IMR-90 (cell line): ENCODE data around the gene NCOA7.

Source experiments
- BHLHE40 ChIP-seq: fragments of 150-350 bp; IDR thresholded peaks from 2 replicates; pipeline ENCODE4 v1.6.1; 2016; ENCODE audit warnings: mild to moderate bottlenecking, low read depth, low read length
- CEBPB ChIP-seq: IDR thresholded peaks from 2 replicates; pipeline ENCODE4 v1.6.1; 2012; ENCODE audit warnings: low read depth, low read length, improper control_type of control experiment
- FOS ChIP-seq: fragments of 150-350 bp; IDR thresholded peaks from 2 replicates; pipeline ENCODE4 v1.6.1; 2016; ENCODE audit warnings: low read depth, low read length
- MAZ ChIP-seq: IDR thresholded peaks from 2 replicates; pipeline ENCODE4 v1.6.1; 2012; ENCODE audit warnings: low read depth, mild to moderate bottlenecking, low read length, improper control_type of control experiment, moderate library complexity, borderline replicate concordance
- MXI1 ChIP-seq: IDR thresholded peaks from 2 replicates; pipeline ENCODE4 v1.6.1; 2012; ENCODE audit warnings: low read depth, mild to moderate bottlenecking, low read length, moderate library complexity, borderline replicate concordance
- POLR2A ChIP-seq: IDR thresholded peaks from 2 replicates; pipeline ENCODE4 v1.6.1; 2012; ENCODE audit warnings: mild to moderate bottlenecking, low read depth, low read length
- RAD21 ChIP-seq: IDR thresholded peaks from 2 replicates; pipeline ENCODE4 v1.6.1; 2012; ENCODE audit warnings: low read length, improper control_type of control experiment
- RCOR1 ChIP-seq: IDR thresholded peaks from 2 replicates; pipeline ENCODE4 v1.6.1; 2012; ENCODE audit warnings: mild to moderate bottlenecking, low read length, improper control_type of control experiment; ENCODE audit not compliant: insufficient replicate concordance
- RFX5 ChIP-seq: IDR thresholded peaks from 2 replicates; pipeline ENCODE4 v1.8.0; 2012; ENCODE audit warnings: low read depth, mild to moderate bottlenecking, low read length, moderate library complexity
- SMC3 ChIP-seq: fragments of 150-350 bp; IDR thresholded peaks from 2 replicates; pipeline ENCODE4 v1.6.1; 2016; ENCODE audit warnings: low read depth, mild to moderate bottlenecking, antibody characterized with exemption, low read length, moderate library complexity
- TF ChIP-seq, protein P1 (sequence below): conservative IDR thresholded peaks from 2 replicates; pipeline ENCODE4 v1.5.1; 2012; ENCODE audit warnings: mild to moderate bottlenecking, low read depth, low read length, improper control_type of control experiment
- TF ChIP-seq, protein P2 (sequence below): fragments of 150-350 bp; IDR thresholded peaks from 2 replicates; pipeline ENCODE4 v1.6.1; 2016; ENCODE audit warnings: low read depth, mild to moderate bottlenecking, low read length, moderate library complexity, borderline replicate concordance
- TF ChIP-seq, protein P3 (sequence below): fragments of 150-350 bp; IDR thresholded peaks from 2 replicates; pipeline ENCODE4 v1.6.1; 2017; ENCODE audit warnings: mild to moderate bottlenecking, antibody characterized with exemption, low read length, low read depth

DNA sequence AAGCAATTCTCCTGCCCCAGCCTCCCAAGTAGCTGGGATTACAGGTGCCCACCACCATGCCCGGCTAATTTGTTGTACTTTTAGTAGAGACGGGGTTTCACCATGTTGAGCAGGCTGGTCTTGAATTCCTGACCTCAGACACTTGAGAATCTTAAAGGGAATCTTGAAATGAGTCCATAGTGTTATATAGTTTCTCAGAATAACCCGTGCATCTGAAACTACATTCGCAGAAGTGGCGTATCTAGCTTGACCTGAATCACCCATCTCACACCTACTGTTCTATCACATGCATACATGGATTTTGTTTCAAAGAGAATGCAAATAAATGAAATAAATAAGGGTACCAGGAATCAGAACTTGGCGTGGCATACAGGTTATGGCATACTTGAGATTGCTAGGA is 65.0 kb downstream of the NCOA7 start:
- TF ChIP-seq, protein P1, sequence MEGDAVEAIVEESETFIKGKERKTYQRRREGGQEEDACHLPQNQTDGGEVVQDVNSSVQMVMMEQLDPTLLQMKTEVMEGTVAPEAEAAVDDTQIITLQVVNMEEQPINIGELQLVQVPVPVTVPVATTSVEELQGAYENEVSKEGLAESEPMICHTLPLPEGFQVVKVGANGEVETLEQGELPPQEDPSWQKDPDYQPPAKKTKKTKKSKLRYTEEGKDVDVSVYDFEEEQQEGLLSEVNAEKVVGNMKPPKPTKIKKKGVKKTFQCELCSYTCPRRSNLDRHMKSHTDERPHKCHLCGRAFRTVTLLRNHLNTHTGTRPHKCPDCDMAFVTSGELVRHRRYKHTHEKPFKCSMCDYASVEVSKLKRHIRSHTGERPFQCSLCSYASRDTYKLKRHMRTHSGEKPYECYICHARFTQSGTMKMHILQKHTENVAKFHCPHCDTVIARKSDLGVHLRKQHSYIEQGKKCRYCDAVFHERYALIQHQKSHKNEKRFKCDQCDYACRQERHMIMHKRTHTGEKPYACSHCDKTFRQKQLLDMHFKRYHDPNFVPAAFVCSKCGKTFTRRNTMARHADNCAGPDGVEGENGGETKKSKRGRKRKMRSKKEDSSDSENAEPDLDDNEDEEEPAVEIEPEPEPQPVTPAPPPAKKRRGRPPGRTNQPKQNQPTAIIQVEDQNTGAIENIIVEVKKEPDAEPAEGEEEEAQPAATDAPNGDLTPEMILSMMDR = no peak
- TF ChIP-seq RFX5 = no peak
- no peak for TF ChIP-seq SMC3
- TF ChIP-seq RAD21 = no peak
- no peak for TF ChIP-seq POLR2A
- TF ChIP-seq BHLHE40 = no peak
- TF ChIP-seq RCOR1 = no peak
- TF ChIP-seq, protein P2, sequence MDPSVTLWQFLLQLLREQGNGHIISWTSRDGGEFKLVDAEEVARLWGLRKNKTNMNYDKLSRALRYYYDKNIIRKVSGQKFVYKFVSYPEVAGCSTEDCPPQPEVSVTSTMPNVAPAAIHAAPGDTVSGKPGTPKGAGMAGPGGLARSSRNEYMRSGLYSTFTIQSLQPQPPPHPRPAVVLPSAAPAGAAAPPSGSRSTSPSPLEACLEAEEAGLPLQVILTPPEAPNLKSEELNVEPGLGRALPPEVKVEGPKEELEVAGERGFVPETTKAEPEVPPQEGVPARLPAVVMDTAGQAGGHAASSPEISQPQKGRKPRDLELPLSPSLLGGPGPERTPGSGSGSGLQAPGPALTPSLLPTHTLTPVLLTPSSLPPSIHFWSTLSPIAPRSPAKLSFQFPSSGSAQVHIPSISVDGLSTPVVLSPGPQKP = no peak
- TF ChIP-seq, protein P3, sequence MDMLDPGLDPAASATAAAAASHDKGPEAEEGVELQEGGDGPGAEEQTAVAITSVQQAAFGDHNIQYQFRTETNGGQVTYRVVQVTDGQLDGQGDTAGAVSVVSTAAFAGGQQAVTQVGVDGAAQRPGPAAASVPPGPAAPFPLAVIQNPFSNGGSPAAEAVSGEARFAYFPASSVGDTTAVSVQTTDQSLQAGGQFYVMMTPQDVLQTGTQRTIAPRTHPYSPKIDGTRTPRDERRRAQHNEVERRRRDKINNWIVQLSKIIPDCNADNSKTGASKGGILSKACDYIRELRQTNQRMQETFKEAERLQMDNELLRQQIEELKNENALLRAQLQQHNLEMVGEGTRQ = no peak
- TF ChIP-seq MAZ = no peak
- no peak for TF ChIP-seq CEBPB
- TF ChIP-seq MXI1 = no peak
- TF ChIP-seq FOS = no peak
